ENCODE data around the gene CR1. TPM values are rescaled to one million over a fixed set of nuclear protein-coding genes. Genes with fewer than 3 reads are reported as not detected.

CR1 gene
- total RNA-seq, 1 experiment from 2014 or later = not detected

DNA sequence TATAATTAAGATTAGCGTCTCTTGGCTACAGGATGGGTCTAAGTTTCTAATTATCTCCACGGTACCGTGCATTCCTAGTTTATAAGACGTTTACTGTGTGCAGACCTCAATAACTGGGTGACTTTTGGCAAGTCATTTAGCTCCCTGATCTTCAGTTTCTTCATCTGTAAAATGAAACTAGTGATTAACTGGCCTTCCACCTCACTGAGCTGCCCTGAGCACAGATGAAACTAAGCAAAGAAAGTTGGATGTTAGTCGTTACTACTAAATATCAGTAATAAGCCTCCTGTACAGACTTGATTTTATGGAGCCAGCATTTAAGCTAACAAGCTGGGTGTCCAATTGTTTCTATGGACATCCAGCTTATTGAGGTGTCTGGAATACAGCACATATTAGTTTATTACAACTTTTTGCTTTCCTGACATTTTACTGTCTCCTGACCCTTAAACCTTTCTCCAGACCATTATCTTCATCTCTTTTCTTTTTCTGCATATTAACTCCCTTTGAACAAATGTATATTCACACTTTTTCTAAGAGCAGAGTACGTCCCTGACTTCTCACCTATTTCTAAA lies 40.7 kb upstream of the CR1 start:
- TF ChIP-seq, protein P1, sequence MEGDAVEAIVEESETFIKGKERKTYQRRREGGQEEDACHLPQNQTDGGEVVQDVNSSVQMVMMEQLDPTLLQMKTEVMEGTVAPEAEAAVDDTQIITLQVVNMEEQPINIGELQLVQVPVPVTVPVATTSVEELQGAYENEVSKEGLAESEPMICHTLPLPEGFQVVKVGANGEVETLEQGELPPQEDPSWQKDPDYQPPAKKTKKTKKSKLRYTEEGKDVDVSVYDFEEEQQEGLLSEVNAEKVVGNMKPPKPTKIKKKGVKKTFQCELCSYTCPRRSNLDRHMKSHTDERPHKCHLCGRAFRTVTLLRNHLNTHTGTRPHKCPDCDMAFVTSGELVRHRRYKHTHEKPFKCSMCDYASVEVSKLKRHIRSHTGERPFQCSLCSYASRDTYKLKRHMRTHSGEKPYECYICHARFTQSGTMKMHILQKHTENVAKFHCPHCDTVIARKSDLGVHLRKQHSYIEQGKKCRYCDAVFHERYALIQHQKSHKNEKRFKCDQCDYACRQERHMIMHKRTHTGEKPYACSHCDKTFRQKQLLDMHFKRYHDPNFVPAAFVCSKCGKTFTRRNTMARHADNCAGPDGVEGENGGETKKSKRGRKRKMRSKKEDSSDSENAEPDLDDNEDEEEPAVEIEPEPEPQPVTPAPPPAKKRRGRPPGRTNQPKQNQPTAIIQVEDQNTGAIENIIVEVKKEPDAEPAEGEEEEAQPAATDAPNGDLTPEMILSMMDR (IDR thresholded peaks at IDR 0.05; ENCODE audit: unreplicated experiment) = no peak
- CTCF ChIA-PET = interaction anchor here (1.3 to 2.3 kb wide), 2 partner anchors 9 to 44 kb away, joined by 3 to 6 read pairs; no protein-coding TSS in a partner anchor
- DNase-seq = no peak
- Mint-ChIP-seq H3K36me3 (ENCODE audit: insufficient read depth, unreplicated experiment) (no peaks in the 10 kb centered on the region), H3K4me1 (ENCODE audit: low read depth, unreplicated experiment) (no peaks in the 10 kb centered on the region), H3K9me3 (ENCODE audit: low read depth, unreplicated experiment) (no peaks in the 10 kb centered on the region), H3K27ac (ENCODE audit: unreplicated experiment) (no peak overlapping the region), H3K4me3 (ENCODE audit: low read depth, unreplicated experiment) (peak overlapping the region; percentile 54), H3K27me3 (ENCODE audit: unreplicated experiment) (peaks cover 18% of the 10 kb centered on the region)
- no TSS peak for BruUV-seq (replicated peaks)
- intact Hi-C loops (cut with micrococcal nuclease; ENCODE audit: unreplicated experiment) = no loop called here

DNA sequence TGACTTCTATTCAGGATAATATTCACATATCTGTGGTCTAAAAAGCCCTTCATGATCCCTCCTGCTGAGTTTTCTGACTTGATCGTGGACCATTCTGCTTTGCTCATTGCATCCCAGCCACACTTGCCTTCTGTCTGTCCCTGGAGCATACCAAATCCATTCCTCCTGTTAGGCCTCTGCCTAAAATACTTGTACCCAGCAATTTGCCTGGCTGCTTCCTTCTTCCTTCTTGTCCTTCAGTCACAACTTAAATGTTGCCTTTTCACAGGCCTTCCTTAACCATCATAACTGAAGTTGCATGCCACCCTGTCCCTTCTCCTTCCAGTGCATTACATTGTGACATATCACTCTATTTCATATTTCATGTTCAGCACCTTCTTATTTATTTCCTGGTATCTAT lies 37.5 kb upstream of the CR1 start:
- no peak overlapping the region for H3K27ac Mint-ChIP-seq (ENCODE audit: unreplicated experiment)
- H3K9me3 Mint-ChIP-seq (ENCODE audit: low read depth, unreplicated experiment) = no peaks in the 10 kb centered on the region
- no peaks in the 10 kb centered on the region for H3K36me3 Mint-ChIP-seq (ENCODE audit: insufficient read depth, unreplicated experiment)
- H3K4me3 Mint-ChIP-seq (ENCODE audit: low read depth, unreplicated experiment) = no peak overlapping the region
- CTCF ChIA-PET = no interaction called here
- H3K4me1 Mint-ChIP-seq (ENCODE audit: low read depth, unreplicated experiment) = no peaks in the 10 kb centered on the region
- DNase-seq = no peak
- no TSS peak for BruUV-seq (replicated peaks)
- H3K27me3 Mint-ChIP-seq (ENCODE audit: unreplicated experiment) = no peaks in the 10 kb centered on the region
- TF ChIP-seq, protein P1 (IDR thresholded peaks at IDR 0.05; ENCODE audit: unreplicated experiment) = no peak
- intact Hi-C loops (cut with micrococcal nuclease; ENCODE audit: unreplicated experiment) = no loop called here

DNA sequence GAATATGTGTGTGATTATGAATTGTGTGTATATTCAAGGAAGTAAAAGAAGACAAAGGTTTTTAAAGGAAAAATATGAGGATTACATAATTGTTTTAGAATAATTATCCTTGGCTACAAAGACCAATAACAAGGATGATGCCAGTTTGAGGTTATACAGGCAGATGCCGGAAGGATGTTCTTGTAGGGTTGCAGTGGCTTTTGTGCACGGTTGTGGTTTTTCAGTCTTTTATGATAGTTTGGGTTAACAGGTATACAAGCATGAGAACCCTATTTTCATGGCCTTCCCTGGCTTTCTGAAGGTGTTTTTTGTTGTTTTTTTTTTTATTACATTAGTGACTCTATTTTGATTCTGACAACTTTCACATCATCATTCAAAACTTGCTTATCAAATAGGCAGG lies 36.9 kb upstream of the CR1 start:
- intact Hi-C loops (cut with micrococcal nuclease; ENCODE audit: unreplicated experiment) = no loop called here
- Mint-ChIP-seq H3K27me3 (ENCODE audit: unreplicated experiment) (peaks cover 2% of the 10 kb centered on the region), H3K4me3 (ENCODE audit: low read depth, unreplicated experiment) (no peak overlapping the region), H3K9me3 (ENCODE audit: low read depth, unreplicated experiment) (no peaks in the 10 kb centered on the region), H3K4me1 (ENCODE audit: low read depth, unreplicated experiment) (no peaks in the 10 kb centered on the region), H3K27ac (ENCODE audit: unreplicated experiment) (no peak overlapping the region), H3K36me3 (ENCODE audit: insufficient read depth, unreplicated experiment) (no peaks in the 10 kb centered on the region)
- TF ChIP-seq, protein P1 (IDR thresholded peaks at IDR 0.05; ENCODE audit: unreplicated experiment) = no peak
- DNase-seq = no peak
- BruUV-seq (replicated peaks) = no TSS peak
- CTCF ChIA-PET = no interaction called here

DNA sequence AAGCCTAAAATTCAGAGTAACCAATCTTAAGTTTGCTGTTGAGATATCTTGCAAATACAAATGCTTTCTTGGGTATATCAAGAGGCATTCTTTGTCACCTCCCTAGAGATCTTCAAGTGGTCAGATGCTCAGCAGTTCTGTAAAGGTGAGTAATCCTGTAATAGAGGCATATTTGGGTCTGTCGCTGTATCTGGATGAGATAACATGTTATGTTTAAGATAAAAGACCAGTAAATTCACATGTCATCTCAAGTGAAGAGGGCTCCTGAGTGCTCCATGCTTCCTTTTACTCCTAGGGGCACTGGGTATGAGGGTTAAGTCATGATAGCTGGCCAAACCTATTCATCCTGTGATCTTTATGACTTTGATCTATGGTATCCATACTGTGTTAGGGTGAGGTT lies 34.3 kb upstream of the CR1 start:
- TF ChIP-seq, protein P1 (IDR thresholded peaks at IDR 0.05; ENCODE audit: unreplicated experiment) = no peak
- no peak overlapping the region for H3K4me3 Mint-ChIP-seq (ENCODE audit: low read depth, unreplicated experiment)
- H3K27me3 Mint-ChIP-seq (ENCODE audit: unreplicated experiment) = peaks cover 25% of the 10 kb centered on the region
- no TSS peak for BruUV-seq (replicated peaks)
- H3K27ac Mint-ChIP-seq (ENCODE audit: unreplicated experiment) = no peak overlapping the region
- intact Hi-C loops (cut with micrococcal nuclease; ENCODE audit: unreplicated experiment) = no loop called here
- no peaks in the 10 kb centered on the region for H3K9me3 Mint-ChIP-seq (ENCODE audit: low read depth, unreplicated experiment)
- CTCF ChIA-PET = no interaction called here
- DNase-seq = no peak
- H3K4me1 Mint-ChIP-seq (ENCODE audit: low read depth, unreplicated experiment) = no peaks in the 10 kb centered on the region
- no peaks in the 10 kb centered on the region for H3K36me3 Mint-ChIP-seq (ENCODE audit: insufficient read depth, unreplicated experiment)

Measured in Calu3 (cell line).